KMS-11 (cell line): ENCODE results near the gene H19.

Experiments used
- H2AFZ ChIP-seq: fragments of 200-600 bp; sonication (generic); 2 replicates; pipeline ENCODE4 v1.6.1; 2016; ENCODE audit warnings: antibody characterized with exemption, mixed run types, low read depth
- H3K27ac ChIP-seq: fragments of 200-600 bp; sonication (generic); 2 replicates; pipeline ENCODE4 v1.6.1; 2016; ENCODE audit warnings: mild to moderate bottlenecking, mixed run types
- H3K27me3 ChIP-seq: fragments of 200-600 bp; sonication (generic); 2 replicates; pipeline ENCODE4 v1.6.1; 2017; ENCODE audit warnings: mild to moderate bottlenecking, low read depth, mixed run types, moderate library complexity; ENCODE audit not compliant: insufficient read depth
- H3K36me3 ChIP-seq: fragments of 200-600 bp; sonication (generic); 2 replicates; pipeline ENCODE4 v1.6.1; 2017; ENCODE audit warnings: mild to moderate bottlenecking, mixed run types; ENCODE audit not compliant: insufficient read depth
- H3K4me1 ChIP-seq: fragments of 200-600 bp; sonication (generic); 2 replicates; pipeline ENCODE4 v1.6.1; 2016; ENCODE audit warnings: mild to moderate bottlenecking, low read depth, mixed run types; ENCODE audit not compliant: poor library complexity, severe bottlenecking
- H3K4me2 ChIP-seq: fragments of 200-600 bp; sonication (generic); 2 replicates; pipeline ENCODE4 v1.7.0; 2016; ENCODE audit warnings: mild to moderate bottlenecking, mixed run types
- H3K4me3 ChIP-seq: fragments of 200-600 bp; sonication (generic); IDR thresholded peaks from 2 replicates; pipeline ENCODE4 v1.6.1; 2017; ENCODE audit warnings: low read depth, low read length, mixed read lengths; ENCODE audit not compliant: insufficient read depth
- H3K79me2 ChIP-seq: fragments of 200-600 bp; sonication (generic); 2 replicates; pipeline ENCODE4 v1.6.1; 2016; ENCODE audit warnings: low read depth, mixed run types; ENCODE audit not compliant: insufficient read depth
- H3K9ac ChIP-seq: fragments of 200-600 bp; sonication (generic); 2 replicates; pipeline ENCODE4 v1.6.1; 2016; ENCODE audit warnings: mild to moderate bottlenecking, mixed run types
- H4K20me1 ChIP-seq: fragments of 200-600 bp; sonication (generic); 2 replicates; pipeline ENCODE4 v1.6.1; 2016; ENCODE audit warnings: mild to moderate bottlenecking, mixed run types; ENCODE audit not compliant: insufficient read depth
- TF ChIP-seq, protein P1 (sequence below): fragments of 200-600 bp; sonication (generic); conservative IDR thresholded peaks from 2 replicates; pipeline ENCODE4 v1.6.1; 2017; ENCODE audit warnings: low read depth, mild to moderate bottlenecking, antibody characterized with exemption, low read length, moderate library complexity, mixed read lengths

The H19 gene

DNA sequence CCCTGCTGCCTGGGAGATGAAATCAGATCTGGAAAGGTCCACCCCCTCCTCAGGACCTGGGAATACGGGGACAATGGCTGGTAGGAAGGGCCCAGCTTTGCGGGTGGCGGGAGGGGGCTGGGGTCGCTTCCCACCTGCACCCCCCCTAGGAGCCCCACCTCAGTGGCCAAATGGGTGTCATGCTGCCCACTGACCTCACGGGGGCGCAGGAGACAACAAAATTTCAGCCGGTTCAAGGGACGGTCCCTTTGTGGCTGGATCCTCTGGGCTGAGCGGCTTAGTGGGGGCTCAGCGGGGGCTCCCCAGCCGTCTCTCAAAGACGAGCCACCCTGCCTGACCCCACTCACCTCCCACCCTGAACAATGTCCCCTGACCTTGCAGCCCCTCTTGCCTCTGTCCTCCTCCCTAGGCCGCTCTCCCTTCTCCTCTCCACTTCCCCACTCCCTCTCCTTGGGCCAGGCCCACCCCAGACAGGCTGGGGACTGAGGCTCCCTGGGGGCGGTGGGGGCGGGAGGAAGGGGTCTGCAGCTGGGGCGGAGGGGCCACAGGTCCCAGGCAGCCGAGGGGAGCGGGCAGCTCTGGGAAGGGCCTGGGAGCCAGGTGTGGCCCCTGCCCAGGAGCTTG, 39.3 kb upstream of the H19 start:
- TF ChIP-seq, protein P1, sequence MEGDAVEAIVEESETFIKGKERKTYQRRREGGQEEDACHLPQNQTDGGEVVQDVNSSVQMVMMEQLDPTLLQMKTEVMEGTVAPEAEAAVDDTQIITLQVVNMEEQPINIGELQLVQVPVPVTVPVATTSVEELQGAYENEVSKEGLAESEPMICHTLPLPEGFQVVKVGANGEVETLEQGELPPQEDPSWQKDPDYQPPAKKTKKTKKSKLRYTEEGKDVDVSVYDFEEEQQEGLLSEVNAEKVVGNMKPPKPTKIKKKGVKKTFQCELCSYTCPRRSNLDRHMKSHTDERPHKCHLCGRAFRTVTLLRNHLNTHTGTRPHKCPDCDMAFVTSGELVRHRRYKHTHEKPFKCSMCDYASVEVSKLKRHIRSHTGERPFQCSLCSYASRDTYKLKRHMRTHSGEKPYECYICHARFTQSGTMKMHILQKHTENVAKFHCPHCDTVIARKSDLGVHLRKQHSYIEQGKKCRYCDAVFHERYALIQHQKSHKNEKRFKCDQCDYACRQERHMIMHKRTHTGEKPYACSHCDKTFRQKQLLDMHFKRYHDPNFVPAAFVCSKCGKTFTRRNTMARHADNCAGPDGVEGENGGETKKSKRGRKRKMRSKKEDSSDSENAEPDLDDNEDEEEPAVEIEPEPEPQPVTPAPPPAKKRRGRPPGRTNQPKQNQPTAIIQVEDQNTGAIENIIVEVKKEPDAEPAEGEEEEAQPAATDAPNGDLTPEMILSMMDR, result no peak
- Histone ChIP-seq H4K20me1 (no peaks in the 10 kb centered on the region), H3K4me1 (no peaks in the 10 kb centered on the region)

DNA sequence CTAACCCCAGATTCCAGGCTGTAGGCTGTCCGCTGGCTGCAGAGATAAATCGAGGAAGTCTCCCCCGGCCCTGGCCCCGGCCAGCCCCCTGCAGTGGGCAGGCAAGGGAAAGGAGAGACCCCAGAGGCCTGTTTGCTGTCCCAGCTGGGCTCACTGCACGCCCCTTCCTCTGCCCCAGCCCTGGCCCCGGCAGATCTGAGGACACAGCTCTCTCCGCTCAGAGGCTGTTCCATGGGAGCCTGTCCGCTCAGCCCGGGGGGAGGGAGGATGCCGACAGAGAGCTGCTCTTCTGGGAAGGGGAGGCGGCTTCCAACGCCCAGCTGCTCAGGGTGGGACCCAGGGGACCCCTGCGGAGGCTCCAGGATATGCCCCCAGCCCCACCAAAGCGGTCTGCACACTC, 37.7 kb upstream of the H19 start:
- no peaks in the 10 kb centered on the region for H3K4me1 ChIP-seq
- H3K79me2 ChIP-seq, result no peaks in the 10 kb centered on the region
- no peak overlapping the region for H3K27ac ChIP-seq
- H3K36me3 ChIP-seq, result no peaks in the 10 kb centered on the region
- H3K4me2 ChIP-seq, result no peak overlapping the region
- H3K9ac ChIP-seq, result no peak overlapping the region
- H2AFZ ChIP-seq, result no peak overlapping the region
- H4K20me1 ChIP-seq, result no peaks in the 10 kb centered on the region
- TF ChIP-seq, protein P1, result no peak
- no peaks in the 10 kb centered on the region for H3K27me3 ChIP-seq
- H3K4me3 ChIP-seq, result no peak overlapping the region

More for the DNA sequence above, 39.3 kb upstream of the H19 start:
- no peak overlapping the region for H2AFZ ChIP-seq
- no peak overlapping the region for H3K27ac ChIP-seq
- H3K9ac ChIP-seq, result no peak overlapping the region
- no peaks in the 10 kb centered on the region for H3K36me3 ChIP-seq
- H3K27me3 ChIP-seq, result peaks cover 2% of the 10 kb centered on the region; the same call in 1 of the 2 replicates
- H3K79me2 ChIP-seq, result no peaks in the 10 kb centered on the region
- no peak overlapping the region for H3K4me2 ChIP-seq
- no peak overlapping the region for H3K4me3 ChIP-seq

DNA sequence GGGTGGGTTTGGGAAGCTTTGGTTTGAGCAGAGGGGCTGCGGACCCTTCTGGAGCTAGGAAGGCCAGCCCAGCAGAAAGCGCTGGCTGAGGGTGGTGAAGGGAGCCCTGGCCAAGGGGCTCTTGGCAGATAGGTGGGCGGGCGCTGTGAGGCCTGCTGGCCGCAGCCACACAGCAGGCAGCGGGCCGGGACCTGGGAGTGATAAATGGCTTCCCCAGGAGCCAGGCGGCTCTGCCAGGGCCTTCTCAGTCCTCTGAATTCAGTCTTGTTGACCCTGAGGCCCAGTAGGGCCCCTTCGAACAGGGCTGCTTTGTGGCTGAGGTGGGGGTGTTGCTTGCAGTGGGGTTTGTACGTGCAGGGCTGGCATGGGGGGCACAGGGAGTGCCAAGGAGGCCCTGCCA, 33.4 kb upstream of the H19 start:
- no peak overlapping the region for H3K9ac ChIP-seq
- H3K4me1 ChIP-seq, result no peaks in the 10 kb centered on the region
- H3K36me3 ChIP-seq, result no peaks in the 10 kb centered on the region
- H3K4me3 ChIP-seq, result no peak overlapping the region
- H3K27ac ChIP-seq, result no peak overlapping the region
- TF ChIP-seq, protein P1, result no peak
- H4K20me1 ChIP-seq, result no peaks in the 10 kb centered on the region
- H3K27me3 ChIP-seq, result no peaks in the 10 kb centered on the region
- no peak overlapping the region for H2AFZ ChIP-seq
- no peak overlapping the region for H3K4me2 ChIP-seq
- no peaks in the 10 kb centered on the region for H3K79me2 ChIP-seq

DNA sequence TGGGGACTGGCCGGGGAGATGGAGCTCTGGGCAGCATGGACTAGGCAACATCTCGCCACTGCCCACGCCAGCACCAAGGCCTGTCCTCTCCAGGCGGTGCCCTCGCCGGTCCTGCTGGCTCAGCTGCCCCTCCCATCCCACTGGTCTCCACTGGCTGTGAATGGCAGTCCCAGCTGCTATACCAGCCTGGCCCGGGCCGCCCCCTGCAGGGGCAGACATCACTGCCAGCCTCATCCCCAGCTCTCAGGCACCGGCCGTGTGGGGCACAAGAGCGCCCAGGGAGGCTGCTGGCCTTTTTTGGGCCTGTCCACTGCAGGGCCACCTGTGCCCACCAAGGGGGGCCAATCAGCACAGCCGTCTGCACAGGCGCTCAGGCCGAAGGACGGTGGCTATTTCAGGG, 30.1 kb upstream of the H19 start:
- Histone ChIP-seq H3K27ac (no peak overlapping the region), H3K4me3 (no peak overlapping the region), H3K27me3 (no peaks in the 10 kb centered on the region), H3K4me1 (no peaks in the 10 kb centered on the region), H3K79me2 (no peaks in the 10 kb centered on the region), H2AFZ (no peak overlapping the region), H3K4me2 (no peak overlapping the region), H4K20me1 (no peaks in the 10 kb centered on the region), H3K9ac (no peak overlapping the region), H3K36me3 (no peaks in the 10 kb centered on the region)
- TF ChIP-seq, protein P1, result no peak
